ENCODE results near the gene TACR1.
"Not testable (repeated sequence)": the region's sequence is repeated elsewhere in the genome, so short reads cannot be mapped to it uniquely, and the experiment has no call there.

TACR1 gene

DNA sequence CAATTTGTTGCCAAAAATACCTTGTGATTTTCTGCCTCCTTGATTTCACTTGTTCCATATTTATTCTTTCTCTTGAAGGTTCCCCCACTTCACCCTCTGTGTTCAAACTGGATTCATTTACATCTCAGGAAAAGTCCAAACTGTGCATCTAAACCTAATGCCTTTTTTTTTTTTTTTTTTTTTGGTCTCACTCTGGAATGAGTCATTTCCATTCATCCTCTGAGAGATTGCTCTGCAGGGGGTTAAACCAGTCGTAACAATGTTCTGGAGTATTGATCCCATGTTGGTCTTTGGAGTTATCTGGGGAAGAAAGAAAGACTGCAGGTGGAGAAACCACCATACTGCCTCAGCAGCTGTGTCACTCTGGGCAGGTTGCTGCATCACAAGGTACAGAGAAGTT lies 119.7 kb downstream of the TACR1 start:
- DNase-seq: peak in 1 of 3 experiments; percentile 26

DNA sequence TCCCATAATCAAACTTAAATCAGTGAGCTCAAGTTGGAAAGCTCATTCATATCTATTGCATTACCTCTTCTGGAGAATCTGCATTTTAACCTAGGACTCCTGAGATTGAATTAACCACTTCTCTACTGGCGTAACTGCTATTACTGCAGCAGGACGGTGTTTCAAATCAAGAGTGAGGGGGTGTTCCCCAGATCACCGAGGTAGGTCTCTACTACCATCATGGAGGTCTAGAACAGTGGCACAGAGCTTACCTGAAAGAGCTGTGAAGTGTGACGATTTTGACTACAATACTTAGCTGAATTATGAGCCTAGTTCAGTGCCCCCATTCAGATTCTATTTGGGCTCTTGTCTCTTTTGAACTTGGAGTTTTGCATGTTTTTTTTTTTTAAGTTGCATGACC lies 121.4 kb downstream of the TACR1 start:
- no peak for DNase-seq

DNA sequence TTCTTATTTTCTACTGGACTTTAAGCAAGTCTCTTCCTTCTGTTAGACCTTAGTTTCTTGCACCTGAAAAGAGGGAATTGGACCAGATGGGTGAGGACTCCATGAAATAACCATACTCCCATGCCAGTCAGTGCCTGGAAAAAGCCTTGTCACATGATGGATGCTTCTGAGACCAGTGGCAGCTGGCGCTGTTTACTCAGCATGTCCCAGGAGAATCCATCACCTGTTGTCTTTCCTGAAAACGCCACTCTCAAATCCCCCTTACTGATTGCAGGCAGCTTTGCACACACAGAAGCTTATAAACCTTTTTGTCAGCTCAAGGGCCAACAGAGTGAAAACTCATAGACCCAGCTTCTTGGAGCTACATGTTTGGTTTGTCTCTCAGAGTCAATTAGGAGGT lies 123.2 kb downstream of the TACR1 start:
- DNase-seq: peak; percentile 90 to 99 (median 95)

DNA sequence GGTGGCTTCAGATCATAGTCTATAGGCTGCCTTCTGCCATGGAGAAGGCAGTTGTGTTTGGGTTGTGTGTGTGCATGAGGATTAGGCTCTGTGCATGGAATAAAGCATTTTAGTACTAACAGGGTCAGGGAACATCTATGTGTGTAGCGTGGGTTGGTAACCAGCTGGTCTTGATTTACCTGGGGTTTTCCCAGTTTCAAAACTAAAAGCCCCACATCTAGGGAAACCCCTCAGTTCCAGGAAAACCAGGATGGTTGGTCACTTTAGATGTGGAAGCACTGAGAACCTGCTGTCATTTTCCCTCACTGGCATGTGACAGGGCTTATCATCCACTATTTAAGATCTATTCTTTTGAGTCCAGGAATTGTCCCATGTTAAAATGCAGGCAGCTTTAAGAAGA lies 124.6 kb downstream of the TACR1 start:
- DNase-seq: no peak

DNA sequence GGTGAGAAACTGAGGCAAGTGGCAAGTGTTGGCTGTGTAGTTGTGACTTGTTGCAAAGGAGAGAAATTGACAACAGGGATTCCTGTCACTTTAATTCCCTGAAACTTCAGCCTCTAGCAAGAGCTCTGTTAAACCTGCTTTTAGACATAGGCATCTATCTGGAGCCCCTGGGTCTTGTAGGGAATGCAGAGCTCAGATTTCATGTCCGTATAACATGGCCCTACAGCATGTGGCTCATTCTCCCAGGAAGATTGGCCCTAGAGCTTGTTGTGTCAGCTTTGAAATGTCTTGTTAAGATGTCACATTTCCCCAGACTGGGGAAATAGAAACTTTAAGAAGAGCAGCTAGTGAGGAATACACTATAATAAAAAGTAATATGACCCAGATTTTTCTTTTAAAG lies 125.1 kb downstream of the TACR1 start:
- DNase-seq: no peak

DNA sequence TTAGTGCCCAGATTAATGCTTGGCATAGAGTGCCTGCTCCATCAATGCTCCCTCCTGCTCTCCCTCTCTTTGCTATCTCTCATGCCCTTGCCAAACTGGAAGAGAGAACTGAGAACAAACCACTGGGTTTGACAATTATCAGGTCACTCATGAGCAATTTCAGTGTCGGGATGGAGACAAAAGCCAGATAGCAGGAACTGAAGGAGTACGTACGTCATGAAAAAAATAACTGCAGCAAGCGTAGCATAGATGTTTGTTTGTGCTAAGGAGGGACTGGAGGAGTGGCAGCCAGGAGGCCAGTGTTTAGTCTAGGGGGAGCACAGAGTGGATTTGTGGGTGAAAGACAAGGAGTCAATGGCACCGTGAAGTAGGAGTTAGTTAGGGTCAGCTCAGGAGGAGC lies 127.6 kb downstream of the TACR1 start:
- DNase-seq: no peak

DNA sequence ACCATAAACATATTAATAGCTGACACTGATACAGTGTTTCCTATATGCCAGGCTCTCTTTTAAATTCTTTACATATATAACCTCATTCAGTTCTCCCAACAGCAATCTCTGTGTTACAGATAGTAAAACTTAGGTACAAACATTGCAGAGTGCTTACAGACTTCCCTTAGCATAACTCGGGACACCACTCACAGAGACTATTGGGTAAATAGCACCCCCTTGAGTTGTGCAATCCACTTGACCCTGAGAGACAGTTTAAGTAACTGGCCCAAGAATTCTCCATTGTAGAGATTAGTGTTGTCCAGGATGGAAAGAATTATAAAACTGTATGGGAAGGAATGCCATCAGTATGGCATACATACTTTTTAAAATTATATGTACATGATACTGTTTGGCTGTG lies 130.8 kb downstream of the TACR1 start:
- DNase-seq: no peak

DNA sequence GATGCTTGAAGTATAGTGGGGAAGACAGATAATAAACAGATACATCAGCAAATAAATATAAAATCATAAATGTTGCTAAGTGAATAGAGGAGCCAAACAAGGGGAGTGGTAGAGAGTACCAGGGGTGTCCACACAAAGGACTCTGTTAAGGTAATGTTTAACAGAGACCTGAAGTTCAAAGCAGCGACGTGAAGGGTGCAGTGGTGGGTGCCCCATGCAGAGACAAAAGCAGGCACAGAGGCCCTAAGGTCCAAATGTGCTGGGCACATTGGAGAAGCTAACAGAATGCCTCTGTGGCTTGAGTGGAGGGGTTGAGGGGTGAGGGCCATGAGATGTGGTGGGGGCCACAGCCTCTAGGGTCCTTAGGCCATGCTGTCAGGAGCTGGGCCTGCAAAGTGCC lies 131.8 kb downstream of the TACR1 start:
- no peak for DNase-seq

DNA sequence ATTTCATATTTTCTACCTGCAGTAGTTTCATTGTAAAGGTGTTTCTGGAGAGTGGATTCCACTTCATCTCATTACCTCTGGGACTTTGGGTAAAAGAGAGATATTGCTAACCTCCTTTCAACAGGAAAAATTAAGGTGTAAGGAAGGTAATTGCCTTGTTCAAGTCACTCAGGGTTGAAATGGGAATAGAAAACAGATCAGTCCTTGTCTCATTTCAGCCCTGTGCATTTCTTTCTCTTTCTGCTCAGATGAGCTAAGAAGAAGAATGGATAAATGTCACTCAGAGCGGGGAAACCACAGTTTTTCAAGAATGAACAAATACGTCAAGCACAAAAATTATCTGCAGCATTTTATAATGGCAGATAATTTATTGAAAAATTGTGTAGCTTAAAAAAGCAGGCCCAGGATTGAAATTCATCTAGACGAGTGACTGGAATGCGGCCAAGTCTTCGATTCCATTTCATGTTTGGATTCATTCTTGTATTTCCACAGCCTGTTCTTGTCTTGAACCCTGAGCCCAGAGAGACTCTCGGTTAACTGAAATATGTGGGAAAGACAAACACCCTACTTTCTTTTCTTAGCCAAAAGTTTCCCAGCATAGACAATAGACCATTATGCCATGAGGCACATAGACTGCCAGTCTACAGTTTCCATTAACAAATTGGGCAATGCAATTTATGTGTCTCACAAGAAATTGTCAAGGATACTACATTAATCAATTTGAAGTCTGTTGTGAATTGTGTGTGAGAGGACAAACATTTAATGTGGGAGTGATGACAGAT lies 133.0 kb downstream of the TACR1 start:
- no peak for DNase-seq

DNA sequence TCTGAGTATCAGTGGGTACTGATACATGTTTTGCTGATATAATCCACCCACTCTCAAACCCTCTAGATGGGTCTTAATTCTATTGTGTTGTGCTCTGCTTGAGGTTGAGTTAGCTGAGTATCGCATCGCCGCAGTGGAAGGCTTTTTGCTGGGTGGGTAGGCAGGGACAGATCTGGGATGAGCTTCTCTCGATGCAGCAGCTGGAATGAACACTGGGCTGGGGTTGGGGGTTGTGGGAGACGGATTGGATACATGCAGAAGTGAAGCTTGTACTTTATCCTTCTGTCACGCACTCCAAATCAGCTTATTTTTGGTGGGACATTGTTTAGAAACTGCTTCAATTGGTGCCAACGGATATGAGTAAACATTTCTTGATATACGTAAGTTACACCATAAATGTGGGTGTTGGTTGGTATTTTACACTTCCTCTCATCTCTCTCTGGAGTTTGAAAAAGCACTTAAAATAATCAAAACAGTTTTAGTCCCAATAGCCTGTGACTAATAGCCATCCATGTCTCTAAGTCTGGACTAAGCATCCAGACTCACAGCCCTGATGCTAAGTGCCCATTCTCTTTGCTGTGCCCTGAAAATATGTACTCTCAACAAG lies 133.8 kb downstream of the TACR1 start:
- peak in 1 of 3 experiments; percentile 41 for DNase-seq

DNA sequence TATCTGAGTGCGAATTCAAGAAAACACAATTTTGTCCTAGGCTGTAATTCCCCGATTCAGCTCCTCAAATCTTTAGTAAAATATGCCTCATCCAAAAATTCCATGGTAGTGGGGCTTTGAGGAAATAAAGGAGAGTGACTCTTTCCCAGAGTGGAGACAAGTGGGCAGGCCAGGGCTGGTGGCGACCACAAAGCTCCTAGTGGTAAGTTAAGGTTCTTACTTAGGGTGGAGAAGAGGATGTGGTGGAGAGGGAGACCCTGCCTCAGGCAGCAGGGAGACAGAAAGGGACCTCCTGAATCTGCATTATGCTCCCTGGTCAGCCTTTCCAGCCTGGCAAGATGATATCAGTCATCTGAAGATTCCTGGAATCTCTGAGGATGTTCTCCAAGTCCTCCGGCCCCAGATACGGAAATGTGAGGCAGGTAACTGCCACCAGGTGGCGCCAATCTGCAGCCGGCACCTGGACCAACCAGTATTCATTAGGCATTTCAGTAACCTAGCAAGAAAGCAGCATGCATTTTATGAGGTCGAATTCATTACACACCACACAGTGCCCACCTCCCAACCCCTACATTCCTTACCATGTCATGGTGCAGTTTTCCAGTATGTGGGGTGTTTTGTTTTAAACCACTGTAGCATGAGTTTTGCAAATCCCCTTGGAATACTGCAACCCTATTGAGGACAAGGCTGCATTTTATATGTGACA lies 134.5 kb downstream of the TACR1 start:
- DNase-seq: peak; percentile 37 to 64 (median 39)

DNA sequence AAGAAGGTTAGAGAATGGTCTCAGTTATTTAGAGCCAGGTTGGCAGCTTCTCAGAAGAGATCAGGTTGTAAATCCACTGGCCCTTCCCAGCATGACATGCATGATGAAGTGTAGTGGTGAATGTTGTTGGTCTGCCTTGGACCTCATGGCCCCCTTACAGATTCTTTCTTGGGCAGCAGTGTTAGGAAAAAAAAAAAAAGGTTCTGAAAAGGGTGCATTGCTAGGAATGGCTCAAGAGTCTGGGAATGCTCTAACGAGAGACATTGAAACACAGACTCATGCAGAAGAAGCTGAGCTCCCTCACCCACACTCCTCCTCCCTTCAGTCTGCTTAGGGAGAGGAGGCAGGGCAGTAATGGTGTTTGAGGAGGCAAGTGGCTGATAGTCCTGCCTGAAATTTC lies 135.4 kb downstream of the TACR1 start:
- no peak for DNase-seq

DNA sequence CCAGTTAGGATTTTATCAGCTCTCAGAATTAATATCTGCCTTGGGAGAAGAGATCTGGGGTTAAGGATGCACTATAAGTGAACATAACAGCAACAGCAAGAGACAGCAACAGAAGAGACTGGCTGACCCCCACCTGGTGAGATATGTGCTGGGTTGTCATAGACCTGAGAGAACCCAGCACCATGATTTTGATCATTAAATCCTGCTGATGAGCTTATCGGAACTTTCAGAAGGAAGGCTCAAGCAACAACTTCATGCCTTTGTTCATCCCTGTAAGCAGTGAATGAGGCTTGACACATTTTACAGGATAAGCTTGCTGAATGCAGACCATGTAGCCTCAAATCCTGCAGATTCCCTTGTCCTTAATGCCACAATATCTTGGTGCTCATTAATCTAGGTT lies 140.9 kb downstream of the TACR1 start:
- no peak for DNase-seq

DNA sequence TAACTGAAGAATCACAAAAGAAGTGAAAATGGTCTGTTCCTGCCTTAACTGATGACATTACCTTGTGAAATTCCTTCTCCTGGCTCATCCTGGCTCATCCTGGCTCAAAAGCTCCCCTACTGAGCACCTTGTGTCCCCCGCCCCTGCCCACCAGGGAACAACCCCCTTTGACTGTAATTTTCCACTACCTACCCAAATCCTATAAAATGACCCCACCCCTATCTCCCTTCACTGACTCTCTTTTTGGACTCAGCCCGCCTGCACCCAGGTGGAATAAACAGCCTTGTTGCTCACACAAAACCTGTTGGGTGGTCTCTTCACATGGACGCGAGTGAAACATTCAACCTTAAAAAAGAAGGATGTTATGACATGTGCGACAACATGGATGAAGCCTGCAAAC lies 142.2 kb downstream of the TACR1 start:
- DNase-seq: not testable (repeated sequence)

DNA sequence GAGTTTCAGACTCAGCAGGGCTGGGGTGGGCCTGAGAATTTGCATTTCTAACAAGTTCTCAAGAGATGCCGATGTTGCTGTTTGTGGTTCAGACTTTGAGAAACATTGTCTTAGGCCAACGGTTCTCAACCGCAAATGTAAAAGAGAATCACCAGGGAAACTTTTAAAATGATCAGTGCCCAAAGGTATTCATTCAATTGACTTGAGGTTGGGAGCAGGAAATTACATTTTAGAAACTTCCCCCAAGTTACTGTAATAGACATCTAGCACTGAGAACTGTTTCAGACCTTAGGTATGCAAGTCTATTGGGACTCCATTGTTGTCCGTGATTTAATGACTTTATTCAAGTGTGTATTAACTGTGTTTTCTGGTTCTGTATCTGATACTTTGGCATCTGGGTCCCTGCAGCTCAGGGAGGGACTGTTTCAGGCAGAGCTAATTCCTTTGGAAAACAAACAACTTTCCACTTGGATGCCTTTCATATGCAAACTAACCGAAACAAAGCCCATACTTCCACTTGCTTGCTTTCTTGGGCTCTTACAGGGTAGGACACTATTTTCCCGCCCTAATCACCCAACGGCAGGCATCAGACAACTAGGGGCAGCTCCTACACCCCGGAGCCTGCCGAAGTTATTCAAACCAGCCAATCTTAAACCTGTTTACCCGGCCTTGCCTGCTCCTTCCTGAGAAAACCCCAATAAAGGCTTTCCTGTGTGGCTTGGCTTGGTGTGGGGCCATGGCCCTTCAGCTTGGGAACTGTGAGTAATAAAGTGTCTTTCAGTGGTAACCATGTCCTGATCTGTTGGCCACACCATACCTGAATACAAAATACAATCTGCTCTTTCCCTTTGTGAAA lies 143.3 kb downstream of the TACR1 start:
- no peak for DNase-seq

DNA sequence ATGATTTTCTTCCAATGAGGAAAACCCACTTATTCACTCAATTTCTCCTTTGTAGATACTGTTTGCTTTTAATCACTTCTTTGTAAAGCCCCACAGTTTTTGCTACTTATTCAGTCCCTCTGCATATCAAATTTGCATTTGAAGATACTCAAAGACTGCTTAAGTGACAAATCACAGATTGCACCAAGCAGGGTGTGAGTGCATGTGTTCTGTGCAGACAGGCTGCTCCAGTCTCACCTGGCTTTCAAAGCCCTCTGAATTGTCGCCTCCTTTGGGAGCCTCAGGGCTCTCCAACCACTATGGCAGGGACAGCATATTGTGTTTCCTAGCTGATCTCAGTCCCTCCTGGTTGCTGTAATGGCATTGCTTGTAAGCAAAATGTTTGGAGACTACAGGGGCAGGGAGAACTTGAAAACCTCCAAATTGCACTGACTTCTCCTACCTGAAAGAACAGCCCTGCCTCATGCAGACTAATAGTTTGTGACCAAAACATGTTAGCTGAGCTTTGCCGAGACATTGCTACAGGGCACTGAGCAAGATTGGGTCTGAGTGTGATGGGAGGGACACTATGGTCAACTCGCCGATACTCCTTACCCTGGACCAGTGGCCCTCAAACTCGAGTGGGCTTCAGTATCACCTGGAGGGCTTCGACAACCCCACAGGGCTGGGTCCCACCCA lies 144.0 kb downstream of the TACR1 start:
- peak in 1 of 3 experiments; percentile 23 for DNase-seq

DNA sequence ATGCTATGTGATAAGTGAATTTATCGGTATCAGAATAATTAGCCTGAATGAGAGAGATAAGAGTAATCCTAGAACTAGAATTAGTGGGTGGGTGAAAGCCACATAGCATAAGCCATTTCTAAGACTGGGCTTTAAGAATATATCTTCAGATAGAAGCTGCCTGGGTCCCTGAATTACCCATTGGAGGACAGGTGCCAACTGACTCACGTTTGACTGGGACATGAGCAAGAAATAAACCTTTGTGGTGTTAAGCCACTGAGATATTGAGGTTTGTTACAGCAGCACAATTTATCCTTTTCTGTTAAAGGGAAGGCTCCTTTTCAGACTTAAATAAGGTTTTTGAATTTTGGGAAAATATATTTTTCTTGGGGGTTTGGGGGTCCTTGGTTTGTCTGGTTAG lies 145.0 kb downstream of the TACR1 start:
- DNase-seq: no peak

DNA sequence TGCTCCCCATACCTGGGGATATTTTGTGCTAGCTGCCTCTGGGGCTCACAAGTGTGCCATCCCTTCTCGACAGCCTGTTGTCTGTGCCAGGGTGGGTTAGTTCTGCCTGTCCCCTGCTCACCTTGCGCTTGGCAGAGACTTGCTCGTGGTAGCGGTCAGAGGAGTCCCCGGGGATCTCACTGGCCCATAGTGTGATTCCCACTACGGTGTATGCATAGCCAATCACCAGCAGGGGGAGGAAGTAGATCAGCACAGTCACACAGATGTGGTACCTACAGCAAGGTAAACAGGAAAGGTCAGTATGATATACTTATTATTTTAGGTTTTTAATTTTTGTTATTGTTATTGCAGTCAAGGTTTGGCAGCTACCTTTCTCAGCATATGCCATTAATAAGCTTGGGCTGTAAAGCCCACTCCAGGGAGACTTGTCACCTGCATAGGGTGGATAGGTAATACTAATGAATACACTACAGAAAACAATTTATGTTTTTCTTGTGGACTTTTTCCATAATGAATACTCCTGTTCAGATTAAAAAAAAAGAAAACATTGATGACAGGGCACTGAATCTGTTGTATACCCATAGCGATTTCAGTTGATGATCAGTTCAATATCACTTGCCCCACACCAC lies 145.7 kb downstream of the TACR1 start:
- DNase-seq: peak; percentile 41 to 86 (median 67)

DNA sequence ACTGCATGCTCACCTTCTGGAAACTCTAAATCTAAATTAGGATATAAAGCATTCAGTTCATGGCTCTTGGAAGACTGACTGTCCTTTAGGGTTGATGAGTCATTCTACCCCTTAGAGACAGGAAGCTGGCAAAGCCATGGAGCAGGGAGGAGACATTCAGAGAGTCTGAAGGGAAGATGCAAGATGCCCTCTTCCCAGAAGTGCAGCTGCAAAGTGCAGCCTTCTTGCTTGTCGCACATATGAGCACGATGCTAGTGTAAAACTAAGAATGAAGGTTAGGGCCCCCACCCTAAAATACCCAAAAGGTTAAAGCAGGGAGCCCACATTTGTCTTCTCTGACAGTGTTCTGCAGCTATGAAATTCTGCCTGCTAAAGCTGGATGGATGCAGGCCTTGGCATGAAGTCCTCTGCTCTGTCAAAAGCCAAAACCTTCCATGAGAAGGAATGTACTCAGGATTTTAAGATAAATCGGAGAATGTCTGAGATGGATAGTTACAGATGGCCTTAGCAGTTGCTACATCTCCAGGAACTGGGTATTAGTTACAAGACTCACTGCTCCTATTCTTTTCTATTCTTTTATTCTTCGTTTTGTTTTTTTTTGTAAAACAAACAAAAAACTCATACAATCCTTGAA lies 151.2 kb downstream of the TACR1 start:
- DNase-seq: no peak

DNA sequence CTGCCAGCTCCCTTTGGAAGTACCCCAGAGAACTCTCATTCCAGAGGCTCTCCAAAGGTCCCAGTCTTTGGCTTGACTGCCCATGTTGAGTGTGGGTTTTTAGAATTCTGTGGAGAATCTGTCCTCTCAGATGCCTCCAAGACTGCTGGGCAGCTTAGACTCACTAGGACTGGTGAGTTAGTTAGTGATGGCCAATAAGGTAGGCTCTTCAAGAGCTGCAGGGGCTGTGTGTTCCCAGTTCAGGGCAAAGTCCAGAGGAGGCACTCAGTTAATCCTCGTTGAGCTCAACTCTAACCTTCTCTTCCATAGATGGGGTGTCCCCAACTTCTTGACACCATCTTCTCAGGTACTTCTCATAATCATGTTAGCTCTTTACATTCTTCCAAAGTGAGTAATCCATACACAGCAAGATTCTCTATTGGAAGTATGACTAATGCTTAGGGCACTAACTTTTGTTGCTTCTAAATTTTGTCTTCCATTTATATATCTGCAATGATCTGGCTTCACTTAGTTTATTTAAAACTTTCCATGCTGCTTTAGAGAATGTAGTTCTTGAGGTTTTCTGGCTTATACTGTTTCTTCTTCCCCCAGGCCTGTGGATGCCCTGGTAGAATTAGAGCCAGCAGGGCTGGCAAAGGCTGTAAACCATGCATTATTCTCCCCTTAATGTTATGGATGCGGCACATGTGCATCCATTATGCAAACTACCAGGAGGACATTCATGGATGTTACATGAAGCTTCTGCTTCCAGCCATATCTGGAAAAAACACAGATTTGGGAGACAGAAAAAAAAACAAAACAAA lies 151.9 kb downstream of the TACR1 start:
- no peak for DNase-seq
